SU-DHL-6 (cell line): Measurements from ENCODE around the gene SOX10.

ENCODE experiments used
- H2AFZ ChIP-seq: fragments of 200-600 bp; sonication (generic); 2 replicates; pipeline ENCODE4 v1.6.1; 2014; ENCODE audit warnings: low read depth, mild to moderate bottlenecking, moderate library complexity, mixed read lengths, antibody characterized with exemption, low read length; ENCODE audit not compliant: severe bottlenecking
- H3F3A ChIP-seq: fragments of 200-600 bp; shearing (Covaris generic); 2 replicates; pipeline ENCODE4 v1.6.0; 2016; ENCODE audit warnings: antibody characterized with exemption, mild to moderate bottlenecking; ENCODE audit not compliant: insufficient read depth
- H3K27ac ChIP-seq: fragments of 200-600 bp; sonication (generic); 2 replicates; pipeline ENCODE4 v1.5.1; 2016; ENCODE audit warnings: low read depth, mild to moderate bottlenecking, low read length, moderate library complexity, mixed read lengths
- H3K27me3 ChIP-seq: fragments of 200-600 bp; sonication (generic), shearing (Covaris generic); 2 replicates; pipeline ENCODE4 v1.6.0; 2014; ENCODE audit warnings: mild to moderate bottlenecking, low read length
- H3K36me3 ChIP-seq: fragments of 200-600 bp; sonication (generic); 2 replicates; pipeline ENCODE4 v1.6.1; 2014; ENCODE audit warnings: mild to moderate bottlenecking, low read length, mixed read lengths
- H3K4me2 ChIP-seq: fragments of 300-600, 200-600 bp; shearing (Covaris generic), sonication (generic); 2 replicates; pipeline ENCODE4 v1.6.0; 2014; ENCODE audit warnings: low read length, low read depth, mild to moderate bottlenecking; ENCODE audit not compliant: poor library complexity, severe bottlenecking
- H3K4me3 ChIP-seq: fragments of 200-600 bp; sonication (generic); 2 replicates; pipeline ENCODE4 v1.5.1; 2014; ENCODE audit warnings: antibody characterized with exemption, low read length, mild to moderate bottlenecking, mixed read lengths; ENCODE audit not compliant: insufficient read depth, poor library complexity, severe bottlenecking
- H3K79me2 ChIP-seq: fragments of 200-600 bp; sonication (generic); 2 replicates; pipeline ENCODE4 v1.6.1; 2014; ENCODE audit warnings: mild to moderate bottlenecking, low read length, moderate library complexity; ENCODE audit not compliant: insufficient read depth
- H3K9ac ChIP-seq: fragments of 200-600 bp; sonication (generic); 2 replicates; pipeline ENCODE4 v1.7.0; 2014; ENCODE audit warnings: mild to moderate bottlenecking, low read length
- H3K9me2 ChIP-seq: fragments of 200-600 bp; sonication (generic); replicated peaks from 2 replicates; pipeline ENCODE4 v1.6.1; 2014; ENCODE audit warnings: low read length; ENCODE audit not compliant: insufficient read depth
- H3K9me3 ChIP-seq: fragments of 200-600 bp; sonication (generic); 2 replicates; pipeline ENCODE4 v1.6.1; 2014; ENCODE audit warnings: low read length, mixed read lengths; ENCODE audit not compliant: insufficient read depth
- H4K20me1 ChIP-seq: fragments of 200-600 bp; sonication (generic); 2 replicates; pipeline ENCODE4 v1.6.1; 2014; ENCODE audit warnings: low read depth, mild to moderate bottlenecking, antibody characterized with exemption, low read length, moderate library complexity, mixed read lengths
- CTCF ChIP-seq: fragments of 200-600 bp; sonication (generic); IDR thresholded peaks from one replicate; pipeline ENCODE4 v1.5.1; 2017; ENCODE audit warnings: antibody characterized with exemption, mild to moderate bottlenecking, low read length, moderate library complexity; ENCODE audit not compliant: insufficient read depth, poor library complexity, severe bottlenecking
- EZH2phosphoT487 ChIP-seq: fragments of 200-600 bp; sonication (generic), shearing (Covaris generic); conservative IDR thresholded peaks from 2 replicates; pipeline ENCODE4 v1.6.1; 2018; ENCODE audit warnings: mild to moderate bottlenecking, antibody characterized with exemption, low read length, moderate library complexity, mixed read lengths

Gene SOX10

DNA sequence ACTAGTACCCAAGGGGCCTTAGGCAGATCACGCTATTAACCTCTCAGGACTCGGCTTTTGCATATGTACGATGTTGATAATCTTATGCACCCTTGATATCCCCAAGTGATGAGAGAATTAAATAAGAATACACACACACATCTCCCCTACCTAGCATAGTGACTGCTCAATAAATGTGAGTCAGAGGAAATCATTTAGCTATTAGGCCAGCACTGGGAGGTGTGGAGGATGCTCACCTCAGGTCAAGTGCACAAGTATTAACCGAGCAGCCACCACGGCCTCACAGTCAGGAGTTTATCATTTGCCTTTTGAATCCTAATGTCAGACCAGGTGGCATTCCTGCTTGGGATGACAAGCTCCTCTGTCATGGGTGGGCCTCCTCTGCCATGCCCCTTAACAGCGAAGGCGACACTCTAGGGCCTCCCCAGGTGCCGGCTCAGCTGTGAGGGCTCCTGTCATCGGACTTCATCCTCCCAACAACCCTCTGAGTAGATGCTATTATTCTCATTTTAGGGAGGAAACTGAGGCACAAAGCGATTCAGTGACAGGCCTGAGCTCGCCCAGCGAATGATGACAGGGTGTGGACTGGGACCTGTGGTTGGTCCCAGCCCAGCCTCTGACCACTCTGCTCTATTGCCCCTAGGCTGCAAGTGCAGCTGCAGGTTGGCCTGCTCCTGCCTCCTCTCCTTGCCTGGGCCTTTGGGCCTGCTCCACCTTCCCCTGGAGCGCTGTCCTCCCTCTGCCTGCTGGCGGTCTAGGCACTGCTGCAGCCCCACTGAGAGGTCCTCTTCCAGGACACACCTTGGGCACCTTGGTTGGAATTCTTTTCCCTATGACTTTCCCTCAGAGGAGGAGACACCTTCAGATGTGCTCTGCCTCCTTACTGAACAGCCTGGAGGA is 5.0 kb upstream of the SOX10 start:
- Histone ChIP-seq H3K4me2 (no peak overlapping the region), H3K9me3 (no peaks in the 10 kb centered on the region), H2AFZ (no peak overlapping the region), H3F3A (no peaks in the 10 kb centered on the region), H3K27me3 (no peaks in the 10 kb centered on the region), H3K9ac (no peak overlapping the region), H4K20me1 (no peaks in the 10 kb centered on the region), H3K4me3 (no peak overlapping the region), H3K9me2 (no peaks in the 10 kb centered on the region), H3K36me3 (no peaks in the 10 kb centered on the region), H3K79me2 (no peaks in the 10 kb centered on the region), H3K27ac (no peak overlapping the region)
- TF ChIP-seq EZH2phosphoT487: no peak
- no peak for TF ChIP-seq CTCF

GRCh38 chr22:37986371-37986770 is 2.0 kb upstream of the SOX10 start:
- H3K9ac ChIP-seq: no peak overlapping the region
- H3K79me2 ChIP-seq: no peaks in the 10 kb centered on the region
- no peaks in the 10 kb centered on the region for H3K9me3 ChIP-seq
- H3K4me2 ChIP-seq: no peak overlapping the region
- H3K36me3 ChIP-seq: no peaks in the 10 kb centered on the region
- H2AFZ ChIP-seq: no peak overlapping the region
- no peaks in the 10 kb centered on the region for H3F3A ChIP-seq
- no peak overlapping the region for H3K27ac ChIP-seq
- H3K4me3 ChIP-seq: no peak overlapping the region
- no peaks in the 10 kb centered on the region for H3K9me2 ChIP-seq
- H4K20me1 ChIP-seq: no peaks in the 10 kb centered on the region
- TF ChIP-seq EZH2phosphoT487 (no peak), CTCF (no peak)
- no peaks in the 10 kb centered on the region for H3K27me3 ChIP-seq

- TF ChIP-seq CTCF: no peak
- Histone ChIP-seq H3F3A (no peaks in the 10 kb centered on the region), H2AFZ (no peak overlapping the region), H3K27me3 (no peaks in the 10 kb centered on the region), H3K36me3 (no peaks in the 10 kb centered on the region), H3K4me3 (no peak overlapping the region), H3K9me3 (no peaks in the 10 kb centered on the region), H3K27ac (no peak overlapping the region), H3K79me2 (no peaks in the 10 kb centered on the region), H4K20me1 (no peaks in the 10 kb centered on the region), H3K9ac (no peak overlapping the region), H3K9me2 (no peaks in the 10 kb centered on the region), H3K4me2 (no peak overlapping the region)
Observed at GRCh38 chr22:37985751-37986281, 1.5 kb upstream of the SOX10 start.
